WI38 (cell line): ENCODE results near the gene ZNF146.

Experiments used
- H3K4me3 ChIP-seq: 2 replicates; pipeline ENCODE4 v1.5.1; 2011; ENCODE audit warnings: low read depth, mild to moderate bottlenecking, control low read depth, low read length
- TF ChIP-seq, protein P1 (sequence below): IDR thresholded peaks from 2 replicates; pipeline ENCODE4 v1.5.1; 2012; ENCODE audit warnings: low read depth, mild to moderate bottlenecking, control low read depth, low read length

Gene ZNF146

DNA sequence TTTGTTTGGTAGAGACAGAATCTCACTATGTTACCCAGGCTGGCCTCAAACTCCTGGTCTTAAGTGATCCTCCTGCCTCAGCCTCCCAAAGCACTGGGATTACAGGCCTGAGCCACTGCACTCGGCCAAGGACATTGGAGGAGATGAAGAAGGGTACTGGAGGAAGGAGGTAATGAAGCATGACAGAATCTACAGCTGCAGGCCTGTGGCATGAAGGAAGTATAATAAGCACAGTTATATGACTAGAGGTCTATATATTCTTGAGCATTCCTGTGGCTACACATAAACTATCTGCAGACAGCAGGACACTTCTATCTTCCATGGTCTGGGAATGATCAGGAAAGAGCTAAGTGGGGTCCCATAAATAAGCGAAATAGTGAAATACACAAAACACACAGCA lies 18.7 kb upstream of the ZNF146 start:
- TF ChIP-seq, protein P1, sequence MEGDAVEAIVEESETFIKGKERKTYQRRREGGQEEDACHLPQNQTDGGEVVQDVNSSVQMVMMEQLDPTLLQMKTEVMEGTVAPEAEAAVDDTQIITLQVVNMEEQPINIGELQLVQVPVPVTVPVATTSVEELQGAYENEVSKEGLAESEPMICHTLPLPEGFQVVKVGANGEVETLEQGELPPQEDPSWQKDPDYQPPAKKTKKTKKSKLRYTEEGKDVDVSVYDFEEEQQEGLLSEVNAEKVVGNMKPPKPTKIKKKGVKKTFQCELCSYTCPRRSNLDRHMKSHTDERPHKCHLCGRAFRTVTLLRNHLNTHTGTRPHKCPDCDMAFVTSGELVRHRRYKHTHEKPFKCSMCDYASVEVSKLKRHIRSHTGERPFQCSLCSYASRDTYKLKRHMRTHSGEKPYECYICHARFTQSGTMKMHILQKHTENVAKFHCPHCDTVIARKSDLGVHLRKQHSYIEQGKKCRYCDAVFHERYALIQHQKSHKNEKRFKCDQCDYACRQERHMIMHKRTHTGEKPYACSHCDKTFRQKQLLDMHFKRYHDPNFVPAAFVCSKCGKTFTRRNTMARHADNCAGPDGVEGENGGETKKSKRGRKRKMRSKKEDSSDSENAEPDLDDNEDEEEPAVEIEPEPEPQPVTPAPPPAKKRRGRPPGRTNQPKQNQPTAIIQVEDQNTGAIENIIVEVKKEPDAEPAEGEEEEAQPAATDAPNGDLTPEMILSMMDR = no peak
- no peak overlapping the region for H3K4me3 ChIP-seq

DNA sequence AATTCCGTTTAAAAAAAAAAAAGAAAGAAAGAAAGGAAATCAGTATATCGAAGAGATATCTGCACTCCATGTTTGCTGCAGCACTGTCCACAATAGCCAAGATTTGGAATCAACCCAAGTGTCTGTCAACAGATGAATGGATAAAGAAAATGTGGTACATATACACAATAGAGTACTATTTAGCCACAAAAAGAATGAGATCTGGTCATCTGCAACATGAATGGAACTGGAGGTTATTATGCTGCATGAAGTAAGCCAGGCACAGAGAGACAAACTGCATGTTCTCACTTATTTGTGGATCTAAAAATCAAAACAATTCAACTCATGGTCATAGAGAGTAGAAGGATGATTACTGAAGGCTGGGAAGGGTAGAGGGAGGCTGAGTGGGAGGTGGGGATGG lies 16.8 kb upstream of the ZNF146 start:
- no peak overlapping the region for H3K4me3 ChIP-seq
- TF ChIP-seq, protein P1 = no peak

DNA sequence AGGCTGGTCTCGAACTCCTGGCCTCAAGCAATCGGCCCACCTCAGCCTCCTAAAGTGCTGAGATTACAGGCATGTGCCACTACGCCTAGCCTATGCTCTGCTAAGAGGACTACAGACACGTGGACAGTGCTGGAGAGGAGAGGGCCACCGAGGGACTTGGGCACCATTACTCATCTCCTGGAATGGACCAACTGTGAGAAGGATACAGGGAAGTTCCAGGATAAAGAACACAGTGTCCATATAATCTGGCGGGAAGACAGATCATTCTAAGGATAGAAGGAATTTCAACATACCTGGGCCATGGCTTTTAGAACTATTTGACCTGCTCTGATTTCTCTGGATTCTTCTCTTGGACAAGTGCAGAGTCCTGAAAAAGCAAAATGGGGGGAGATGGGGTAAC lies 13.2 kb upstream of the ZNF146 start:
- TF ChIP-seq, protein P1 = no peak
- no peak overlapping the region for H3K4me3 ChIP-seq

DNA sequence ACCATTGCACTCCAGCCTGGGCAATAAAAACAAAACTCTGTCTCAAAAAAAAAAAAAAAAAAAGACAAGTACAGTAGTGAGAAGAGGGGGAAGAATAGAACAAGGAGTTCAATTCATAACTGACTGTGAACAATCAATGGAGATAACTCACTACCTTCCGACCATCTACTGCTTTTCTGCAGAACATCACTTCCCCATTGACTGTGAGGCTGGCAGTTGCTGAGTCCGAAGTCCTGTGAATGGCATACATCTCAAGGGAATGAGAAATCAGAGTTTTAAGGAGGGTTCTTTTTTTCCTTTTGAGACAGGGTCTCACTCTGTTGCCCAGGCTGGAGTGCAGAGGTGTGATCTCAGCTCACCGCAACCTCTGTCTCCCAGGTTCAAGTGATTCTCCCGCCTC lies 11.6 kb upstream of the ZNF146 start:
- no peak overlapping the region for H3K4me3 ChIP-seq
- TF ChIP-seq, protein P1 = no peak

DNA sequence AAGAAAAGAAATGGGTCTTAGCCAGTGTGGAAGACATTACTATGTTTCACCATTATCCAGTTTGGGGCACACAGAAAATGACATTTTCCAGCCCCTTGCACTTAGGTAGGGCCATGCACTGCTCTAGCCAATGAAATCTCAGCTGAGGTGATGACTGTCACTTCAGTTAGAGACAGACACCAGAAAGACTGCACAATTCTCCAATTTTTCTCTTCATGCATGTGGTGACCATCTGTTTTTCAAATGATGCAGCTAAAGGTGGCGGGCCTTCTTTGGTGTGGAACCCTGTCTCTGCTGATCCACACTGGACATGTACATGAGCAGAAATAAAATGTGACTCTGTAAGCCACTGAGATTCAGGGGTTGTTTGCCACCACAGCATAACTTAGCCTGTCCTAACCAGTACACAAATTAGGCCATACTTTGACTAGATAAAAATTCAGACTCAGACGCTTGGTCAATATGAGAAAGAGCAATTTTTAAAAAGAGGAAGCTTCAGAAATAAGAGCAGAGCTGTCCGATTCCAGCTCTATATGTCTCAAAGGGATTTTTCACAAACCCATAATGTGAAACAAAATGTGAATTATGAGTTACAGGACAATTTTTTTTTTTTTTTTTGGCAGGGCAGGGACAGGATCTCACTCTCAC lies 7.2 kb upstream of the ZNF146 start:
- no peak overlapping the region for H3K4me3 ChIP-seq
- TF ChIP-seq, protein P1 = no peak

DNA sequence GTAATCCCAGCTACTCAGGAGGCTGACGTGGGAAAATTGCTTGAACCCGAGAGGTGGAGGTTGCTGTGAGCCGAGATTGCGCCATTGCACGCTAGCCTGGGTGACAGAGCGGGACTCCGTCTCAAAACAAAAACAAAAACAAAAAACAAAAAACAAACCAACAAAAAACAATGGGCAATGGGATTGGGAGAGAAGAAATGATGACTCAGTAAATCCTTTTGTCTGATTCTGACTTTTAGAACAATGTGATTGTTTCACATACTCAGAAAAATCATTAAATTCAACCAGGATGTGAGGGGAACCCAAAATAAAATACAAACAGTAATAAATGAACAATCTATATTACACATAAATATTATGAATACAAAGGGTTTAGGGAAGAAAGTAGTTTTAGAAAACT lies 5.5 kb upstream of the ZNF146 start:
- no peak overlapping the region for H3K4me3 ChIP-seq

DNA sequence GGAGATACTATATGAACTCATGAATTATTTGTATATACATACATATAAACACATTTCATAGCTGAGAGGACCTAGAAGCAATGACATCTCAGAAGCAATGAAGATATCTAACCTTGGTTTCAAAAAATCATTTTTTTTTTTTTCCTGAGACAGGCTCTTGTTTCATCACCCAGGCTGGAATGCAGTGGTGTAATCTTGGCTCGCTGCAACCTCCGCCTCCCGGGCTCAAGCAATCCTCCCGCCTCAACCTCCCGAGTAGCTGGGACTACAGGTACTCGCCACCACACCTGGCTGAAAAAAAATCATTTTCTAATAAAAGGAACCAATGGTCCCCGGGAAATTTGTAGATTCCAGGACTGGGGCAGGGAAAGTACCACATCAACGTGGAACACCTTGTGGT lies 4.4 kb upstream of the ZNF146 start:
- H3K4me3 ChIP-seq = no peak overlapping the region
- TF ChIP-seq, protein P1 = no peak

More for the DNA sequence above, 5.5 kb upstream of the ZNF146 start:
- TF ChIP-seq, protein P1 = no peak
